HepG2 (cell line): ENCODE results near the gene ALK. TPM values are rescaled to one million over a fixed set of nuclear protein-coding genes. Genes with fewer than 3 reads are reported as not detected.

Experiments used
- ATAC-seq: fragments of 200-7000 bp; cut with Tn5 transposase; 3 replicates; pipeline ENCODE4 v1.9.1; 2020; ENCODE audit warnings: mild to moderate bottlenecking, moderate library complexity
- BruUV-seq: library from RNA; stranded (reverse); fragments of 400-500 nt; replicated peaks from 2 replicates; lab custom pipeline; 2021; lab: Mats Ljungman, UMichigan
- CTCF ChIA-PET: fragments of 300-600 bp; formaldehyde crosslinking; extraction: SDS; loops from one replicate; lab custom pipeline; 2021; ENCODE audit warnings: low total read pairs, inconsistent platforms, low intra/inter-chr PET ratio; lab: Yijun Ruan, JAX
- POLR2A ChIA-PET: fragments of 350-600 bp; sonication (Branson Sonifier 250); formaldehyde crosslinking; loops from one replicate; lab custom pipeline; 2020; ENCODE audit warnings: antibody characterized with exemption, inconsistent platforms; lab: Yijun Ruan, JAX
- DNase-seq: peaks from one replicate; pipeline ENCODE4 v3.0.0-alpha.2; 2015; ENCODE audit warnings: low spot score
- FAIRE-seq: peaks from 3 replicates; lab custom pipeline; 2011; peaks lifted over from hg19 to GRCh38; lab: Jason Lieb, UNC
- H2AFZ ChIP-seq: one replicate; pipeline ENCODE4 v1.6.1; 2011; ENCODE audit warnings: low read length, inconsistent platforms
- H3K27ac ChIP-seq: fragments of 300-600 bp; 3 replicates; pipeline ENCODE4 v1.8.0; 2011; ENCODE audit warnings: mixed run types, mild to moderate bottlenecking, mixed read lengths, low read length, inconsistent platforms; ENCODE audit not compliant: insufficient read depth; ENCODE audit errors: extremely low read length
- H3K27me3 ChIP-seq, 2 experiments: fragments of 200-600 bp in 1 of 2; 2 replicates in 1 of 2; 3 replicates in 1 of 2; pipeline versions ENCODE4 v1.6.0 to v1.8.0; 2011; ENCODE audit warnings: low read length in 2 of 2, mild to moderate bottlenecking in 2 of 2, moderate library complexity in 2 of 2, inconsistent platforms in 1 of 2; ENCODE audit not compliant: insufficient read depth in 2 of 2, control insufficient read depth in 1 of 2
- H3K36me3 ChIP-seq, 2 experiments: fragments of 200-600 bp in 1 of 2; replicated peaks in 1 of 2; 2 replicates in 1 of 2; 3 replicates in 1 of 2; pipeline versions ENCODE4 v1.5.1 to v1.8.0; 2011; ENCODE audit warnings: low read length in 2 of 2, inconsistent platforms in 1 of 2; ENCODE audit not compliant: insufficient read depth in 2 of 2, control insufficient read depth in 1 of 2
- H3K4me1 ChIP-seq: 2 replicates; pipeline ENCODE4 v1.5.1; 2012; ENCODE audit warnings: low read length, inconsistent platforms; ENCODE audit not compliant: insufficient read depth
- H3K4me2 ChIP-seq: 2 replicates; pipeline ENCODE4 v1.6.0; 2011; ENCODE audit warnings: low read depth, low read length, inconsistent platforms
- H3K4me3 ChIP-seq, 3 experiments: fragments of 200-600 bp in 1 of 3; sonication (generic), shearing (Covaris generic) in 1 of 3; replicated peaks in 1 of 3; 2 replicates each; pipeline ENCODE4 v1.5.1; 2011 to 2016; ENCODE audit warnings: low read length in 3 of 3, inconsistent platforms in 2 of 3, low read depth in 2 of 3, mild to moderate bottlenecking in 2 of 3, control low read depth in 1 of 3, mixed read lengths in 1 of 3; ENCODE audit not compliant: insufficient read depth in 1 of 3
- H3K79me2 ChIP-seq: one replicate; pipeline ENCODE4 v1.6.1; 2011; ENCODE audit warnings: low read length, inconsistent platforms; ENCODE audit not compliant: insufficient read depth
- H3K9ac ChIP-seq: 2 replicates; pipeline ENCODE4 v1.6.0; 2011; ENCODE audit warnings: mild to moderate bottlenecking, low read depth, low read length, inconsistent platforms; ENCODE audit not compliant: insufficient read depth
- H3K9me3 ChIP-seq: 2 replicates; pipeline ENCODE4 v1.5.1; 2012; ENCODE audit warnings: mild to moderate bottlenecking, low read length
- H4K20me1 ChIP-seq: 2 replicates; pipeline ENCODE4 v1.6.0; 2011; ENCODE audit warnings: inconsistent platforms, mild to moderate bottlenecking, low read length, moderate library complexity; ENCODE audit not compliant: insufficient read depth
- AKNA ChIP-seq: sonication (generic); formaldehyde crosslinking; IDR thresholded peaks from 2 replicates; pipeline ENCODE4 v1.4.0; 2020; ENCODE audit warnings: missing genetic modification reagents, borderline replicate concordance
- ARNTL ChIP-seq: sonication (generic); formaldehyde crosslinking; IDR thresholded peaks from 2 replicates; pipeline ENCODE4 v1.4.0; 2020; ENCODE audit warnings: mild to moderate bottlenecking, missing genetic modification reagents
- HNRNPH1 ChIP-seq: fragments of 200-400 bp; formaldehyde crosslinking; optimal IDR thresholded peaks from 2 replicates; pipeline ENCODE3; 2017; ENCODE audit warnings: mild to moderate bottlenecking, low read depth, low read length
- MTA3 ChIP-seq: sonication (generic); formaldehyde crosslinking; IDR thresholded peaks from 2 replicates; pipeline ENCODE4 v1.4.0; 2020; ENCODE audit warnings: missing genetic modification reagents
- MXD4 ChIP-seq: IDR thresholded peaks from 2 replicates; pipeline ENCODE4 v1.6.1; 2016; ENCODE audit warnings: mild to moderate bottlenecking, missing biosample characterization, missing genetic modification reagents
- NAIF1 ChIP-seq: sonication (generic); formaldehyde crosslinking; IDR thresholded peaks from 2 replicates; pipeline ENCODE4 v1.5.0; 2020; ENCODE audit warnings: mild to moderate bottlenecking, missing genetic modification reagents, borderline replicate concordance
- NKX3-1 ChIP-seq: sonication (generic); formaldehyde crosslinking; IDR thresholded peaks from 2 replicates; pipeline ENCODE4 v1.5.0; 2020; ENCODE audit warnings: missing genetic modification reagents
- RARG ChIP-seq: sonication (generic); formaldehyde crosslinking; IDR thresholded peaks from 2 replicates; pipeline ENCODE4 v1.4.0; 2020; ENCODE audit warnings: low read depth, mild to moderate bottlenecking, missing genetic modification reagents
- RNF2 ChIP-seq: fragments of 450-650 bp; conservative IDR thresholded peaks from 2 replicates; pipeline ENCODE4 v1.6.1; 2016; ENCODE audit warnings: low read depth
- RXRA ChIP-seq: sonication (generic); formaldehyde crosslinking; IDR thresholded peaks from 2 replicates; pipeline ENCODE4 v1.5.1; 2020; ENCODE audit warnings: missing genetic modification reagents
- SAFB2 ChIP-seq: sonication (generic); formaldehyde crosslinking; IDR thresholded peaks from 2 replicates; pipeline ENCODE4 v1.5.1; 2020; ENCODE audit warnings: missing genetic modification reagents, low read depth, mild to moderate bottlenecking, borderline replicate concordance
- YEATS4 ChIP-seq: sonication (generic); formaldehyde crosslinking; IDR thresholded peaks from 2 replicates; pipeline ENCODE4 v1.4.0; 2020; ENCODE audit warnings: missing genetic modification reagents, borderline replicate concordance
- ZKSCAN5 ChIP-seq: sonication (generic); formaldehyde crosslinking; IDR thresholded peaks from 2 replicates; pipeline ENCODE4 v1.5.1; 2020; ENCODE audit warnings: mild to moderate bottlenecking, missing genetic modification reagents
- ZNF691 ChIP-seq: sonication (generic); formaldehyde crosslinking; IDR thresholded peaks from 2 replicates; pipeline ENCODE4 v1.4.0; 2020; ENCODE audit warnings: missing genetic modification reagents, low read depth, mild to moderate bottlenecking, borderline replicate concordance
- ZNF841 ChIP-seq: sonication (generic); formaldehyde crosslinking; IDR thresholded peaks from 2 replicates; pipeline ENCODE4 v1.8.1; 2023; ENCODE audit warnings: missing genetic modification reagents, borderline replicate concordance
- ZSCAN31 ChIP-seq: sonication (generic); formaldehyde crosslinking; IDR thresholded peaks from 2 replicates; pipeline ENCODE4 v1.5.0; 2020; ENCODE audit warnings: low read depth, mild to moderate bottlenecking, missing genetic modification reagents
- WGBS: methylation state at CpG from one replicate; pipeline ENCODE4 v1.1.6; 2017; ENCODE audit warnings: low lambda C conversion rate; 5-methylcytosine and 5-hydroxymethylcytosine counted together
- in situ Hi-C: cut with HindIII; loops from 2 replicates; pipeline ENCODE4 v1.10.0; 2017; ENCODE audit warnings: low pct_unique_long_range_greater_than_20kb; ENCODE audit not compliant: extremely low pct_ligation_motif_present
- intact Hi-C: fragments of 100-400 bp; cut with micrococcal nuclease; formaldehyde crosslinking; loops from one replicate; pipeline ENCODE4 v1.10.0; 2022; ENCODE audit not compliant: unreplicated experiment
- polyA plus RNA-seq, 8 experiments: library from polyadenylated mRNA; depleted of rRNA in 3 of 8; stranded (reverse) in 7 of 8; unstranded in 1 of 8; fragments of >200 nt; fragmentation: Illumina TruSeq in 4 of 8; extraction: Trizol in 4 of 8; gene quantifications; 2 replicates each; pipeline versions ENCODE4 v1.2.1 to v1.2.3, GENCODE V29; 2011 to 2016; ENCODE audit warnings: low read depth in 4 of 8, missing spikeins in 1 of 8, mixed read lengths in 1 of 8; ENCODE audit not compliant: insufficient read depth in 1 of 8
- total RNA-seq, 5 experiments: library from RNA; depleted of rRNA; stranded (reverse); fragments of >200 nt; fragmentation: Illumina TruSeq; extraction: Trizol; gene quantifications; 2 replicates each; pipeline ENCODE4 v1.2.3, GENCODE V29; 2016; ENCODE audit warnings: low read depth in 1 of 5

Gene ALK
- total and polyA plus RNA-seq, 2 of the 13 experiments (the other 11 are each of a cell fraction or from before 2014, with no cell fraction given), result not detected

- TF ChIP-seq ZSCAN31, result no peak
These were observed 144.2 kb downstream of the ALK start (continued) for GRCh38 chr2:29777161-29777560.

- ATAC-seq (no peak), DNase-seq (no peak), FAIRE-seq (no peak)
- H3K27me3 ChIP-seq, result no peaks in the 10 kb centered on the region; a peak in 1 of 5 replicates
- H3K4me1 ChIP-seq, result no peaks in the 10 kb centered on the region
- BruUV-seq, result no TSS peak
- H3K36me3 ChIP-seq, result no peaks in the 10 kb centered on the region
- H4K20me1 ChIP-seq, result no peaks in the 10 kb centered on the region
- H3K9me3 ChIP-seq, result no peaks in the 10 kb centered on the region
- WGBS, result 0% methylated on average over 2 of the region's 3 CpGs
- no peak overlapping the region for H2AFZ ChIP-seq
- no peaks in the 10 kb centered on the region for H3K79me2 ChIP-seq
- CTCF ChIA-PET, result no interaction called here
- no peak overlapping the region for H3K27ac ChIP-seq
- no peak overlapping the region for H3K4me2 ChIP-seq
- no peak for TF ChIP-seq ARNTL (CRISPR knock-in tag)
- TF ChIP-seq RARG (CRISPR knock-in tag), result no peak
- no peak for TF ChIP-seq MXD4 (CRISPR knock-in tag)
- no peak for TF ChIP-seq HNRNPH1
- TF ChIP-seq ZNF691 (CRISPR knock-in tag), result no peak
- no peak for TF ChIP-seq NAIF1 (CRISPR knock-in tag)
- no peak for TF ChIP-seq AKNA (CRISPR knock-in tag)
- no peak for TF ChIP-seq RXRA
- no peak for TF ChIP-seq YEATS4 (CRISPR knock-in tag)
- TF ChIP-seq MTA3, result no peak
- no peak for TF ChIP-seq RNF2
- TF ChIP-seq SAFB2, result no peak
- TF ChIP-seq ZNF841 (CRISPR knock-in tag), result no peak
- no peak for TF ChIP-seq ZKSCAN5
- no peak for TF ChIP-seq NKX3-1
- H3K9ac ChIP-seq, result no peak overlapping the region
- no peak overlapping the region for H3K4me3 ChIP-seq
- in situ Hi-C loops (no loop called here), intact Hi-C loops (no loop called here)
- POLR2A ChIA-PET, result no interaction called here
These were observed 145.0 kb downstream of the ALK start for GRCh38 chr2:29776406-29776805.
